Ectodermal cell (in vitro differentiated cells): ENCODE data around the gene CNOT8.
"Not testable (repeated sequence)": the region's sequence is repeated elsewhere in the genome, so short reads cannot be mapped to it uniquely, and the experiment has no call there.

Experiments
- H3K27ac ChIP-seq: 2 replicates; pipeline ENCODE4 v1.7.0; 2013; ENCODE audit warnings: mild to moderate bottlenecking, low read depth, low read length; ENCODE audit not compliant: insufficient read depth, poor library complexity, severe bottlenecking
- H3K27me3 ChIP-seq: 2 replicates; pipeline ENCODE4 v1.7.0; 2013; ENCODE audit warnings: mild to moderate bottlenecking, low read length; ENCODE audit not compliant: insufficient read depth, control insufficient read depth, poor library complexity, severe bottlenecking
- H3K36me3 ChIP-seq: one replicate; pipeline ENCODE4 v1.7.0; 2013; ENCODE audit warnings: low read length; ENCODE audit not compliant: control insufficient read depth, insufficient read depth
- H3K4me1 ChIP-seq: one replicate; pipeline ENCODE4 v1.7.0; 2013; ENCODE audit warnings: low read length; ENCODE audit not compliant: control insufficient read depth, insufficient read depth
- H3K4me3 ChIP-seq: 2 replicates; pipeline ENCODE4 v1.7.0; 2013; ENCODE audit warnings: low read depth, low read length, control low read depth; ENCODE audit not compliant: insufficient read depth
- H3K9me3 ChIP-seq: 2 replicates; pipeline ENCODE4 v1.7.0; 2013; ENCODE audit warnings: mild to moderate bottlenecking, low read length, moderate library complexity; ENCODE audit not compliant: control insufficient read depth
- WGBS, 2 experiments: methylation state at CpG; one replicate each; pipeline ENCODE4 v1.1.7; 2013; ENCODE audit warnings: missing lambda C conversion rate in 2 of 2; 5-methylcytosine and 5-hydroxymethylcytosine counted together

CNOT8 gene

GRCh38 chr5:154818471-154819116 lies 39.8 kb upstream of the CNOT8 start:
- H3K36me3 ChIP-seq: peaks cover 36% of the 10 kb centered on the region
- no peak overlapping the region for H3K27ac ChIP-seq
- no peaks in the 10 kb centered on the region for H3K27me3 ChIP-seq
- 95% methylated on average over 1 to 2 of the region's 2 CpGs for WGBS, 2 experiments
- H3K4me1 ChIP-seq: peaks cover 5% of the 10 kb centered on the region
- no peaks in the 10 kb centered on the region for H3K9me3 ChIP-seq
- no peak overlapping the region for H3K4me3 ChIP-seq

- WGBS, 2 experiments: 84 to 90% methylated on average over 7 of the region's 7 CpGs
- peaks cover 5% of the 10 kb centered on the region for H3K4me1 ChIP-seq
- H3K4me3 ChIP-seq: no peak overlapping the region
- no peaks in the 10 kb centered on the region for H3K27me3 ChIP-seq
- H3K27ac ChIP-seq: no peak overlapping the region
- H3K36me3 ChIP-seq: peaks cover 30% of the 10 kb centered on the region
- H3K9me3 ChIP-seq: no peaks in the 10 kb centered on the region
Measured at GRCh38 chr5:154819546-154819945, 38.9 kb upstream of the CNOT8 start.

- Histone ChIP-seq H3K27me3 (no peaks in the 10 kb centered on the region), H3K9me3 (no peaks in the 10 kb centered on the region), H3K4me1 (peaks cover 5% of the 10 kb centered on the region), H3K36me3 (peaks cover 21% of the 10 kb centered on the region), H3K27ac (no peak overlapping the region), H3K4me3 (no peak overlapping the region)
- WGBS, 2 experiments: 93 to 96% methylated on average over 5 of the region's 5 CpGs
Measured at GRCh38 chr5:154820383-154820782, 38.0 kb upstream of the CNOT8 start.

GRCh38 chr5:154822896-154823295 lies 35.5 kb upstream of the CNOT8 start:
- not testable (repeated sequence) for H3K4me3 ChIP-seq, H3K27ac ChIP-seq, H3K4me1 ChIP-seq, H3K36me3 ChIP-seq, H3K27me3 ChIP-seq, H3K9me3 ChIP-seq
- 92 to 95% methylated on average over 5 of the region's 5 CpGs for WGBS, 2 experiments

- Histone ChIP-seq H3K4me3 (no peak overlapping the region), H3K36me3 (peaks cover 4% of the 10 kb centered on the region), H3K9me3 (no peaks in the 10 kb centered on the region), H3K27me3 (no peaks in the 10 kb centered on the region), H3K27ac (no peak overlapping the region), H3K4me1 (no peaks in the 10 kb centered on the region)
- 90 to 91% methylated on average over 4 of the region's 4 CpGs for WGBS, 2 experiments
Measured at GRCh38 chr5:154823605-154824004, 34.8 kb upstream of the CNOT8 start.

GRCh38 chr5:154824070-154824469 lies 34.4 kb upstream of the CNOT8 start:
- Histone ChIP-seq H3K4me3 (no peak overlapping the region), H3K27ac (no peak overlapping the region), H3K27me3 (no peaks in the 10 kb centered on the region), H3K36me3 (peaks cover 4% of the 10 kb centered on the region), H3K4me1 (no peaks in the 10 kb centered on the region), H3K9me3 (no peaks in the 10 kb centered on the region)
- WGBS, 2 experiments: 93 to 96% methylated on average over 2 of the region's 2 CpGs

GRCh38 chr5:154829181-154829588 lies 29.2 kb upstream of the CNOT8 start:
- H3K4me3 ChIP-seq: no peak overlapping the region
- no peaks in the 10 kb centered on the region for H3K27me3 ChIP-seq
- WGBS, 2 experiments: 85 to 88% methylated on average over 2 of the region's 2 CpGs
- no peaks in the 10 kb centered on the region for H3K4me1 ChIP-seq
- H3K36me3 ChIP-seq: no peaks in the 10 kb centered on the region
- H3K27ac ChIP-seq: no peak overlapping the region
- H3K9me3 ChIP-seq: no peaks in the 10 kb centered on the region

- Histone ChIP-seq H3K4me3 (no peak overlapping the region), H3K36me3 (no peaks in the 10 kb centered on the region), H3K27ac (no peak overlapping the region), H3K9me3 (no peaks in the 10 kb centered on the region), H3K27me3 (no peaks in the 10 kb centered on the region), H3K4me1 (no peaks in the 10 kb centered on the region)
- 94 to 96% methylated on average over 4 of the region's 4 CpGs for WGBS, 2 experiments
Measured at GRCh38 chr5:154829589-154830218, 28.7 kb upstream of the CNOT8 start.

- no peaks in the 10 kb centered on the region for H3K27me3 ChIP-seq
- no peaks in the 10 kb centered on the region for H3K36me3 ChIP-seq
- no peaks in the 10 kb centered on the region for H3K9me3 ChIP-seq
- H3K27ac ChIP-seq: no peak overlapping the region
- H3K4me3 ChIP-seq: no peak overlapping the region
- 96% methylated on average over 7 of the region's 7 CpGs for WGBS, 2 experiments
- H3K4me1 ChIP-seq: no peaks in the 10 kb centered on the region
Measured at GRCh38 chr5:154830219-154830595, 28.2 kb upstream of the CNOT8 start.

GRCh38 chr5:154830596-154830995 lies 27.8 kb upstream of the CNOT8 start:
- no peak overlapping the region for H3K27ac ChIP-seq
- H3K9me3 ChIP-seq: no peaks in the 10 kb centered on the region
- WGBS, 2 experiments: 88 to 97% methylated on average over 4 of the region's 4 CpGs
- H3K4me3 ChIP-seq: no peak overlapping the region
- no peaks in the 10 kb centered on the region for H3K4me1 ChIP-seq
- H3K36me3 ChIP-seq: no peaks in the 10 kb centered on the region
- no peaks in the 10 kb centered on the region for H3K27me3 ChIP-seq
